Pulmonary artery endothelial cell (primary cell): ENCODE data around the gene AHCYL1. TPM values are rescaled to one million over a fixed set of nuclear protein-coding genes. Genes with fewer than 3 reads are reported as not detected.

Source experiments
- DNase-seq: peaks from one replicate; pipeline ENCODE4 v3.0.0-alpha.2; 2011; ENCODE audit warnings: low read depth, low spot score
- total RNA-seq: library from RNA; depleted of rRNA; stranded (reverse); fragments of >200 nt; gene quantifications from 2 replicates; pipeline ENCODE4 v1.2.3, GENCODE V29; 2014

AHCYL1 gene
- total RNA-seq, 1 donor from 2014 or later = 65.4 TPM

DNA sequence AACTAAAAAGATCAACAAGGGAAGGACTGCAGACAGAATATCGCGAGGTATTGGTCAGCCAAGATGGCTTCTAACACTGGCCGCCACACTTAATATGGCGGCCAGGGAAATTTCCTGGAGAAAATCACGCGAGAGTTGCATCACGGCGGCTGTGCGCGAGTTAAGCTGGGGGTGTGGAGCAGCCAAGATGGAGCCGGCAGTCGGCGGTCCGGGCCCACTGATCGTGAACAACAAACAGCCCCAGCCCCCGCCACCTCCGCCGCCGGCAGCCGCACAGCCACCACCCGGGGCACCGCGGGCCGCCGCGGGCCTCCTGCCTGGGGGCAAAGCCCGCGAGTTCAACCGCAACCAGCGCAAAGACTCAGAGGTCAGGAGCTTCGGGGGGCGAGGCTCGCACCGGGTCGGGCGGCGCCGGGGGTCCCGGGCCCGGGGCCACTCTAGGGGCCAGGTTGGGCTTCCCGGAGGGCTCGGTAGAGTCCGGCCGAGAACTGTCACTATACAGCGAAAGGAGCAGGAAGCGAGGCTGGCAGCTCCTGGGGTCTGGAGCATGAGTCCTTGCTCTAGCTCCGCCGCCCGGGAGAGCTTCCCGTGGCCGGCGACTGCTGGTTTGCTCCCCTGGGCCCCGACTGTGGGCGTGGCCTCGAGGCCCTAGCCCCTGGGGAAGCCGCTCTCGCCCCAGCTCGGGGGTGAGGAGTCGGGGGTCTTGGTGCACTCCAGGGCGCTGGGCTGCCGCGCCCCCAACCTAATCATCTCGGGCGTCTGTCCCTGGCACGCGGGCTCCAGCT lies 50.1 kb downstream of the AHCYL1 start, which contains the start of gene STRIP1:
STRIP1 (plus strand) TSS at position 174 of the 785 bp plus-strand sequence; CDS start at position 188, 14 bp downstream.
- DNase-seq = peak; percentile 83

DNA sequence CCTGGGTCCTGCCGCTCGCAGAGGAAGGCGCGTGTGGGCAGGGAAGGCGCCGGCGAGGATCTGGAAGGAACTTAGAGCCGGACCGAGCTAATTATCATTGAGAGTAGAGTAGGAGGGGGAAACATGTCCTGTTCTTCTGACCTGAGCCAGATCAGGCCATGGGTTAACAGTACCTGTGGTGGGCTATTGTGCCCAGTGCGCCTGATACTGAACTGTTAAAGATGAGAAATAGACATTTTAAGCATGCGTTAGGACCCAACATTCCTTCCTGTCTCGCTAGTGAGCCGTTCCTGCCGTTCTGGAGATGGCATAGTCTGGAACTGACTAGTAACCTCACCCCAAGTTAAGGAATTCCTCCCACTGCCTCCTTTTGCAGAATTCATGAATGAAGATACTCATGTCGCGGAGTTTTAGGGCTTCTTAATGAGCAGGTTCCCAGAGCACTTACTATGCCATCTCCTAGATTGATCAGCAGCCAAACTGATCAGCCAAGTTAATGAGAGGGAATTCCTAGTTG lies 50.7 kb downstream of the AHCYL1 start:
- DNase-seq = no peak

DNA sequence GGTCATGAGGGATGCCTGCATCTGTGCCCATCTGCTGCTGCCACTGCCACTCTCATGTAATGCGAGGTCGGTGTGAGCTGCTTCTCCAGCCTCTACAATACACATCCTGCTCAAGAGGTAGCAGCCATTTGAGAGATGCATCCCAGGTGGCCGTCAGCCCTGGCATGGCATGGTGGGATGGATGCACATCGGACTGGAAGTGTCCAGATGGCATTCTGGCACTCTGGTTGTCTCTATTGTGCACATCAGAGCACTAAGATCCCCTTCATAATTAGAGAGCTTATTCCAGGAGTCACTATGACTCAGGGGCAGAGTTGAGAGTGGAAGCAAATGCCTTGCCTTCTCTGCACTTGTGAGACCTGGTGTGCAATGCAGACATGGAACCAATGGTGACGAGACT lies 53.7 kb downstream of the AHCYL1 start:
- DNase-seq = no peak

DNA sequence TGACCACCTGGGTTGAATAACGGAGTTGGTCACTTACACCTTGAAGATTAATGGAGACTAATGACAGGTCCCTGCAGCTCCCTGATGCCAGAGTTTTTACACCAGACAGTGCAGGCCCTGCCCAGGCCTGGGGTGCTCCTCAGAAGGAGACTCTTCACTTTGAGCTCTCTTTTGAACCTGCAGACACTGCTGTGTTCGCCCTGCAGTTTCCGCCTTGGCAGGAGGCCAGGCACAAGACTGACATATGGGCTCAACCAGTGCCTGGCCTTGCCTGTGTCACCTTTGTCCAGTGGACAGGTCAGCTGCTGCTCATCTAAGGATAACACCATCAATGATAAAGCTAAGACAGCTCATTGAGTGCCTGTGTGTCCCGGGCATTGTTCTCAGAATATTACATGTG lies 55.1 kb downstream of the AHCYL1 start:
- DNase-seq = no peak

DNA sequence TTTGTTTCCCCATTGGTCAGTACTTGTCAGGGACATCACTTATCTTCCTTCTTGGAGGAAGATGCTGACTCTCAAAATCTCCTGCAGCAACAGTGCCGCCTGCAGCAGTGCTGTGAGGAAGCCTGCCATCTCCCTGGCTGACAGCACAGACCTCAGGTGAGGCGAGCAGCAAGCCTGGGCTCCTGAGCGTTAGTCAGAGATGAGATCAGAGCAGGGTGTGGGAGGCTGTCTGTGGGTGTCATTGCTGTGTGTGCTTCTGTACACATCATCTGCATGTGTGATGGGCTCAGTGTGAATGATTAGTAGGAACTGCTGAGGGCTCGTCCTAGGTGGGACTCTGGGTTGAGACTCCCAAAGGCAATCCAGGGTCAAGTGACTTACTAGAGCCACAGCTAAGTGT lies 56.0 kb downstream of the AHCYL1 start:
- DNase-seq = no peak

DNA sequence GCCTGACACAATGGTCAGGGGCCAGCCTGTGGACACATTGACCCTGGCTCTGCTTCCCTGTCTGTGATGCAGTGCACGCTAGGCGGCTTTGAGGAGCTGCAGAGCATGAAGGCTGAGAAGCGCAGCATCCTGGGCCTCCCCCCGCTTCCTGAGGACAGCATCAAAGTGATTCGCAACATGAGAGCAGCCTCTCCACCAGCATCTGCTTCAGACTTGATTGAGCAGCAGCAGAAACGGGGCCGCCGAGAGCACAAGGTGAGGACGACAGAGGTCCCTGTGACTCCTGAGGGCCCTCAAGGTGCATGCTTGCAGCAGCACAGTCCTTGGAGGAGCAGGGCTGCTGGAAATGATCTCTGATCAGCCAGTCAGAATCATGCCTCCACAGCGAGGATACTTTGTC lies 58.5 kb downstream of the AHCYL1 start:
- DNase-seq = no peak

DNA sequence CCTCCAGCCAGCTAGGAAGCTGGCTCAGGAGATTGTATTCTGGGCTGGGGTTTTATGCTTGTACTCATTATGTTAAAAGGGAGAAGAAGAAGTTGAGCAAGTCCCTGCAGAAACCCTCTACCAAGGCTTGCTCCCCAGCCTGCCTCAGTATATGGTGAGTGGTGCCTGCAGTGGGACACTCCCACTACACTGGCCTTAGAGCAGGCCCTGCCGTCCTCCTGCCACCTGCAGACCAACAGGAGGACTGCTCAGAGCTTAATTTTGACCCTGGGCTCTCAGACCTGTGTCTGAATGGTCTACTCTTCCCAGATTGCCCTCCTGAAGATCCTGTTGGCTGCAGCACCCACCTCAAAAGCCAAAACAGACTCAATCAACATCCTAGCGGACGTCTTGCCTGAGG lies 62.9 kb downstream of the AHCYL1 start:
- no peak for DNase-seq

DNA sequence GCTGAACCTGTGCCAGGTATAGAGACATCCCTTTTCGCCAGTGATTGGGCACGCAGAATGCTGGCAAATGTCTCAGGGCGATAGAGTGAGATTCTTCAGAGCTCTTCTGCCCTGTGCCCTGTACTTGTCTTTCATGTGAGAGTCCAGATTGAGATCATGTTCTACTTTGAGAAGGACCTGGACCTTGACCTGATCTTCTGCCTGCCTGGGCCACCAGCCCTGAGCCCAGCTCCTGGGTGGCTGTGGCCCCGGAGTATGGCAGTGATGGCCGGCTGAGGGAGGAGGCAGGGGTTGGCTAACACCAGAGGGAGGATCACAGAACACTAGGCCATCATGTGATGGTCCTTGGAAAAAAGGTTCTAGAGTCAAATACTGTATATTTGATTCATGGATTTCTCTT lies 63.7 kb downstream of the AHCYL1 start:
- DNase-seq = no peak

DNA sequence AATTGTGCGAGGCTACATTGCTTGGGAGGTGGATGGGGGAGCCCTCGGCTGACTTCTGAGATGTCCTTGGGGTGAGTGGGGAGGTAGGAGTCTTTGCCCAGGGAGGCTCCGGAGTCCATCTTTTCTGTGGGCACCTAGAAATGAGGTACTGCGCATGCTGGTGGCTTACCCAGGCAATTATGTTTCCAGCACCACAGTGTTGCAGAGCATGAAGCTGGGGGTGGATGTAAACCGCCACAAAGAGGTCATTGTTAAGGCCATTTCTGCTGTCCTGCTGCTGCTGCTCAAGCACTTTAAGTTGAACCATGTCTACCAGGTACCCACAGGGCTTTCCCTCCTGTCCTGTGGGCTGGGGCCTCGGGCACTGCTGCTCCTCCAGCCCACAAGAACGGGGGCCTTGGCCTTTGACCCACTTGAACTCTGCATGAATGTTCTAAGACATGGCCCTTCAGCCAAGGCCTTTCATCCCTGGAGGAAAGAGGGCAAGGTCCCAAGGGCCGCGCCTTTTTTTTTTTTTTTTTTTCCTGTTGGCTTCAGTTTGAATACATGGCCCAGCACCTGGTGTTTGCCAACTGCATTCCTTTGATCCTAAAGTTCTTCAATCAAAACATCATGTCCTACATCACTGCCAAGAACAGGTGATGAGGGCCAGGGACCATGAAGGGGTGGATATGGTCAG lies 64.5 kb downstream of the AHCYL1 start:
- no peak for DNase-seq

DNA sequence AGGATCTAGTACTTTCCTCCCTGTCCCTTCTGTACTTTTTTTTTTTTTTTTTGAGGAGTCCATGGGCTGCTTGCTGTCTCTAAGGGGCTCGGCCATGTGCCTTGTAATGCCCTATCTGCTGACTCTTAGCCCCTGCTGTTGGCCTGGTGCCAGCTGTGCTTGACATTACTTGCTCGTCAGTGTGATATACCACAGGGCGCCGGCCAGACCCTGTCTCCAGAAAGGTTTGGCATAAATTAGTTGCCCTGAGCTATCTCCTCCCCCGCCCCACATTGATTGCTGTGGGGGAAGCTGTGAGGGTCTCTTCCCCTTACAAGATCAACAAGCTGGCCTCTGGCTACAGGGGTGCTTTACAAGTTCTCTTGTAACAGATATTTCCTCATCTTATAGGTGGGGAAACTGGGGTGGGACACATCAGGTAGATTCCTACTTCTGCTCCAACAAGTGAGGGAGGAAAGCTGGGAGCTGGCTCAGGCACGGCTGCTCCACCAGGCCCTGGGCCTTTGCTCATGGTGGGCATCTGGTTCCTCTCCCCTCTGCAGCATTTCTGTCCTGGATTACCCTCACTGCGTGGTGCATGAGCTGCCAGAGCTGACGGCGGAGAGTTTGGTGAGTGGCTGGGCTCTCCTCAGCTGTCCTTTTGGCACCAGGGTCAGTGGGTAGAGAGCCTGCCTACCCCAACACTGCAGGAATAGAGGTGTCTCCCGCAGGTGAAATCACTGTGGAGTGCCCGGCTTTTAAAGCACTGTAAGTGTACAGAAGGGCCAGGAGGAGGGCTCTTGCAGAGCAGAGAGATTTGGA lies 65.4 kb downstream of the AHCYL1 start:
- no peak for DNase-seq

DNA sequence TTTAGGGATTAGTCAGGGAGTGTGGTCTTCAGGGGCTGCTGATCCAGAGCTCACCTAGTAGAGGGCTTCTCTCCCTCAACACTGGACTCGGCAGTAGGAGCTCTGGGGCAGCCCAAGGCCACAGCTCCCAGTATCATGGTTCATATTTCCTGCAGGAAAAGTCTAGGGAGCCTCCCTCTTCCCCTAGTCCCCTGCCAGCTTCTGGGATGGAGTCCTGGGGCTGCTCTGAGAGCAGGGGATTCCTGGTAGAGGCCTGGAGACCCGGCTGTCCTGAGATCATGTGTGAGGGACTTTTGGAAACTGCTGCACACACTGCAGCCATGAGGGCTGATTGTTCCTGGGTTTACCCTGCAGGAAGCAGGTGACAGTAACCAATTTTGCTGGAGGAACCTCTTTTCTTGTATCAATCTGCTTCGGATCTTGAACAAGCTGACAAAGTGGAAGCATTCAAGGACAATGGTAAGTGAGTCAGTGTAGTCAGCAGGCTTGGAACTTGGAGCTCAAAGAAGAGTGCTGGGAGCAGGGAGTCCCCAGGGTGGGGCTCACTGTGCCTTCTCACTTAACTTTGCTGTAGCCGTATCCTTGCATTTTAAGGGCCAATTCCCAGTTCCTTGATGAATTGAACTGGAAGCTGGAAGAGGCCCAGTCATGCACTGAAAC lies 66.2 kb downstream of the AHCYL1 start:
- DNase-seq = no peak

DNA sequence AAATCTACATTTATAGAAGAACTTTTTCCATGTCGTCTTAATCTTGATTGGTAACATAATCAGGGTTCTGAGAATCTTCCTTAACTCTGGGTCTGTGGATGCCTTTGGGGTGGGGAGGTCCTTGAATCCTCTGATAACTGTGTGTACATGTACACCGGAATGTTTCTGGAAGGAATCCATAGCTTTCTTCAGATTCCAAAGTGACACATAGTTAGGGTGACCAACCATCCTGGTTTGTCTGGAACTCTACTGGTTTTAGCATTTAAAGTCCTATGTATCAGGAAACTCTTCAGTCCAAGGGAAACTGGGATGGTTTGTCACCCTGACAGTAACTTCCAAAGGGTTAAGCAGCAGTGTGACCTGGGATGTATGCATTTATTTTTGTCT lies 66.7 kb downstream of the AHCYL1 start:
- no peak for DNase-seq

DNA sequence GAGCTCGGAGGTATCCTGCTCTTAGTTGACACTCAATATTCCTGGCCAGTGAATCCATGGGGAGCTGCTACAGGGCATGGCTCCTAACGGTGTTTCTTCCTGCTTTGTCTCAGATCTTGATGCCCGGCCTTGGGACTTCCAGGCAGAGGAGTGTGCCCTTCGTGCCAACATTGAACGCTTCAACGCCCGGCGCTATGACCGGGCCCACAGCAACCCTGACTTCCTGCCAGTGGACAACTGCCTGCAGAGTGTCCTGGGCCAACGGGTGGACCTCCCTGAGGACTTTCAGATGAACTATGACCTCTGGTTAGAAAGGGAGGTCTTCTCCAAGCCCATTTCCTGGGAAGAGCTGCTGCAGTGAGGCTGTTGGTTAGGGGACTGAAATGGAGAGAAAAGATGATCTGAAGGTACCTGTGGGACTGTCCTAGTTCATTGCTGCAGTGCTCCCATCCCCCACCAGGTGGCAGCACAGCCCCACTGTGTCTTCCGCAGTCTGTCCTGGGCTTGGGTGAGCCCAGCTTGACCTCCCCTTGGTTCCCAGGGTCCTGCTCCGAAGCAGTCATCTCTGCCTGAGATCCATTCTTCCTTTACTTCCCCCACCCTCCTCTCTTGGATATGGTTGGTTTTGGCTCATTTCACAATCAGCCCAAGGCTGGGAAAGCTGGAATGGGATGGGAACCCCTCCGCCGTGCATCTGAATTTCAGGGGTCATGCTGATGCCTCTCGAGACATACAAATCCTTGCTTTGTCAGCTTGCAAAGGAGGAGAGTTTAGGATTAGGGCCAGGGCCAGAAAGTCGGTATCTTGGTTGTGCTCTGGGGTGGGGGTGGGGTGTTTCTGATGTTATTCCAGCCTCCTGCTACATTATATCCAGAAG lies 69.2 kb downstream of the AHCYL1 start:
- no peak for DNase-seq

DNA sequence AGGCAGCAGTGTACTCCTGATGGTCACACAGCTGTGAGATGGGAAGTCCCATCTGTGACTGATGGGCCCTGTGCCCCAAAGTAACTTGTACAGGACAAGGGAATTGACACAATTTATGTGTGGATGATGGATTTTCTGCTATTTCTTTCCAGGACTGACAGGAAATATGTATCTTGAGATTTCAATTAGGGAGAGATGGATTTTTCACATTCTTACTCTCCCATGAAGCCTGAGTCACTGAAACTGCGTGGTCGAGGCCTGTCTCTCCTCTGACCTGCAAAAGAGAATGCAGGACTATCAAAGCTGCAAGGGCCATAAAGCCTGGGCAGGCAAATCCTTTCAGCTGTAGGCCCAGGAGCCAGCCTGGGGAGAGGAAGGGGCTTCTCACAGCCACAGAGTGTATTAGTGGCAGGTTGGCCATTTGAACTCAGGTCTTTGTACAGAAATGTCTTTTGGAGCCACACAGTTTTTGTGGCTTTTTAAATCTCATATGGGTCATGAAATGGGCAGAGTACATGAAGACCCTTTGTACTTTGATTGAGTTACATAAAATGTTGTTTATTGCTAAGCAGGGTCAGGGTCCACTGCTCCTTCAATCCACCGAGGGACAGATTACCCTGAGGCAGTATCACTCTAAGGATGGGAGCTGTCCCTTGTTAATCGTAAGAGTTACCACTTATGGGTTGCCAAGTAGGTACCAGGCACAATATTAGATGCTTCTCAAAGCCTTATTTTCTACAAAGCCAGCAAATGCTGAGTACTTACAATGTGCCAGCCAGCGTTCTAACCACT lies 71.1 kb downstream of the AHCYL1 start:
- no peak for DNase-seq

DNA sequence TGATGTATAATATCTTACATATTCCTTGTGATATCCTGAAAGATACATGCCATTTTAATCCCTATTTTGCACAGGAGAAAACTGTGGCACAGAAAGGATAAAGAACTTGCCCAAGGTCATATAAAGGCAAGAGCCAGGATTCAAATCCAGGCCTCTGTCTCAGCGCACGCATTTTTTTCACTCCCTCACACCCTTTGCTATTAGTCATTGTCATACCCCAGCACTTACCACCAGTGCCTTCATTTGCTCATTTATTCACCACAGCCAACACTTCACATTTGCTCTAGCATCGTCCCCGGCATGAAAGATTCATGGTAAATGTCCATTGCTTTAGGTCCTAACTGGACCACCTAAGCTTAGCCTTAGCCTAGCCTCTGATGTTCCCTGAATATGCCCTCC lies 71.7 kb downstream of the AHCYL1 start:
- DNase-seq = no peak

DNA sequence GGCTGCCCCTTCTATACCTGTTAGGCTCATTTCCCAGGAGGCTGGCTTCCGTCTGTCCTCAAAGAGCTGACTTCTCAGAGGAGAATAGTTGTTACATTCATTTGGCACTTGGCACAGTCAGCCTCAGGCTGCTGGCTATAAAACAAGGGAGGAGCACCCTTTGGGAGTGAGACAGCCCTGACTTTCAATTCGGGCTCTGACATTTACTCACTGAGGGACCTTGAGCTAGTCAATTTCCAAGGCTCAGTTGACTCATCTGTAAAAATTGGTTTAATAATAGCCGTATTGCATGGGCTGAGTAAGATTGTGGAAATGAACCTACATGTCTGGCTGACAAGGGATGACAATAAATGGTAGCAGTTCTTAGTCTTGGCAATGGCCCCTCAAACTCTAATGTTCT lies 72.2 kb downstream of the AHCYL1 start:
- no peak for DNase-seq

DNA sequence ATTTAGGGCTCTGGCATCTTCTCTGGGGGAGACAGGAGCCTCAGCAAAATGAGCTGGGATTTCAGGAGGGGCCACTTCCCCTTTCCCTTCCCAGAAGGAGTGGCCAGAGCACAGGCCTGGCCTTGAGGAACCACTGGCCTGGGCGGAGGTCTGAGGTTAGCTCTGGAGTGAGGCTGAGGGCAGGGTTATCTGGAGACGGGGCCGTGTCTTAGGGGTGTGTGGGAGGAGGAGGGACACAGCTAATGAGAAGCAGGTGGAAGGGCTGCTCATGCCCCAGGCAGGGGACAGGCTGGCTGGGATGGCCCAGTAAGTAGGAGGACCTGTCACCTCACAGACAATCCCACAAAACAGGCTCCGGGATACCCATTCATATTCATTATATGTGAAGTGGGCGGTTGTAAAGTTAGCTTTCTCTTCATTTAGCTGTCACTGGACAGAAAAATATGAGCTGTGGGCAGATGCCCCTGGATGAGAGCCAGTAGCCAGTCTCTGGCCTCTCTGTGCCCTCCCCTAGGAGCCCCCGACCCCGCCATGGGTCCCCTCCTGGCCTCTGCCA lies 73.5 kb downstream of the AHCYL1 start:
- no peak for DNase-seq

DNA sequence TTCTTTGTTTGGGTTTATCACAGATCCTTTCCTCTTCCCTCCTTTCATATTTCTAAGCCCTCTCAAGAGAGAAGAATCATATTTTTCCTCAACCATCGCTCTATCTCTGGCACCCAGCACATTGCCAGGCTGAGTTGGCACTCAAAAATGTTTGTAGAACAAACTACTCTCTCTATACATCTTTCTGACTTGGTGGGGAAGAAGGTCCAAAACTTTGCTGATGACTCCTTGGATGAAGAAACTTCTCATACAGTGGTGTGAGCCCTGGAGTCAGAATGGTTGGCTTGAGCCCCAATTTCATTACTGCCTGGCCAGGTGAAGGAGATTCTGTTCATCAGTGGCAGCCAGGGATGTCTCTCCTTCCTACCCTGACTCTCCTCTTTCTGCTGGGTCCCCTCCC lies 74.0 kb downstream of the AHCYL1 start:
- no peak for DNase-seq

DNA sequence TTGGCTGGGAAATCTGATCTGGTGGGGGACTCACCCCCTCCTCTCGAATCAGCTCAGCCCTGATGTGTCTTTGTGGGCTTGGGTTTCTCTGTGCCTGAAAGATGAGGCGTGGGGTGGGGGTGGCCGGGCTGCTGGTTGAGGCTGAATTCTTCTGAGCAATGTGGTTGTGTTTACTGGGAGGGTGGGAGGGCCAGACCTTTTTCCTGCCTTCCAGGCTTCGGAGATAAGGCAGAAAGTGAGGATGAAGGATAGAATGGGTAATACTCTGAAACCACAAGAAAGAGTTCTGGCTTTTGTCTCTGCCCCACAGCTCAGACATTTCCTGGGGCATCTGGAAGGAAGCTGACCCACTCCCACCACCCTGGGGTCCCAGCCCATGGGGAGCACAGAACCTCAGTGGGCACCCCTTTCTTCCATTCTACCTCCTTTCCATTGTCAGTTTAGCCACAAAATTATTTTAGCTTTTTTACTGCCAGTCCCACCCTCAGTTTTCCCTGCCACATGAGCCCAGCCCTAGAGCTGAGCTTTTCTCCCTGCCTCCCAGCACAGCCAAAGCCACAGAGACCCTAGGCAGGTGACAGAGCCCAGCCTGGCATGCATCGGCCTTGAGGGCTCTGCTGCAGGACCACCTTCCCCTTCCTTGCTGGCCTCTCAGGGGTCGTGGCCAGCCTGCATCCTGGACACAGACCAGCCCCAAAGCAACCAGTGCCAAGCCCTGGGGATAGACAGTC lies 74.7 kb downstream of the AHCYL1 start:
- DNase-seq = no peak
